ENCODE results near the gene BAHCC1. TPM values are rescaled to one million over a fixed set of nuclear protein-coding genes. Genes with fewer than 3 reads are reported as not detected.

The BAHCC1 gene
- total and polyA plus RNA-seq, 10 of the 15 experiments (the other 5 are each of a cell fraction or from before 2014, with no cell fraction given), result 0.03 to 0.14 (median 0.11) TPM; not detected in 6

DNA sequence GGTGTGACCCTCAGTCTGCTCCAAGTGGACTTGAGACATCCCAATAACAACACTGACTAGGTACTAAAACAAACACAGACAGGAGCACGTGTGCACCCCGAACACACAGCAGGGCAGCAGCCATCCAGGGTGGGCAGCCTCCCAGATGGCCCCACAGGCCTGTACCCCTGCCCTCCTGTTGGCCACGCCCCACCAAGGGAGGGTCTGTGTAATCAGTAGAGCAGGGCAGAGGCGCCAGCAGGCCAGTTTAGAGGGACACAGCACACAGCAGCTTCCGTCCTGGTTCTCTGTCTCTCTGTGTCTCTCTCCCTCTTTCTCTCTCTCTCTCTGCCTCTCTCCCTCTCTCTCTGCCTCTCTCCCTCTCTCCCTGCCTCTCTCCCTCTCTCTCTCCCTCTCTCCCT is 95.9 kb downstream of the BAHCC1 start (continued):
- TF ChIP-seq JUND (IDR thresholded peaks at IDR 0.05; ENCODE audit: low read depth, low read length), result no peak
- TF ChIP-seq TAF1 (IDR thresholded peaks at IDR 0.05; ENCODE audit: borderline replicate concordance, low read depth, low read length), result no peak

DNA sequence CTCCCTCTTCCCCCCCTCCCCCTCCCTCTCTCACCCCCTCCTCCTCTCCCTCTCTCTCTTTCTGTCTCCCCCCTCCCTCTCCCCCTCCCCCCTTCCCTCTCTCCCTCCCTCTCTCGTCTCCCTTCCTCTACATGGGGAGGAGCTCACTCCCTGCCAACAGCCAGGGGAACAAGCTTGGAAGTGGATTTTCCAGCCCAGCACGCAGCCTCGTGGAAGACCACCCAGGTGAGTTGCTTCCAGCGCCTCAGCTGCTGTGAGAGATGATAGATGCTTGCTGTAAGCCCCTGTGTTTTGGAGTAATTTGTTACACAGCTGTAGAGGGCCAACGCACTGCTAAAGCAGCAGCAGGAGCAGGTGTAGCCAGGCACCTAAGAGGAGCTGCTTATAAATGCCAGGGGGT is 96.5 kb downstream of the BAHCC1 start:
- no peak overlapping the region for H2AFZ ChIP-seq (ENCODE audit: control insufficient read depth, low read depth, low read length)
- no peak for ATAC-seq
- no peaks in the 10 kb centered on the region for H4K20me1 ChIP-seq (ENCODE audit: control insufficient read depth, insufficient read depth)
- no TSS peak for BruUV-seq (replicated peaks)
- H3K9ac ChIP-seq (ENCODE audit: control insufficient read depth, insufficient read depth, low read length), result no peak overlapping the region
- no peak for FAIRE-seq
- peaks cover 5 to 7% of the 10 kb centered on the region in 2 experiments for H3K27me3 ChIP-seq (replicated peaks in 1 of 2; ENCODE audit: control insufficient read depth in 2 of 2, insufficient read depth in 2 of 2, low read length in 1 of 2)
- no peak overlapping the region for H3K4me2 ChIP-seq (ENCODE audit: control insufficient read depth, insufficient read depth)
- H3K36me3 ChIP-seq (ENCODE audit: control insufficient read depth in 2 of 2, insufficient read depth in 2 of 2, low read length in 1 of 2), result no peaks in the 10 kb centered on the region
- POLR2A ChIA-PET, result no interaction called here
- RAD21 ChIA-PET (ENCODE audit: unreplicated experiment), result no interaction called here
- no peaks in the 10 kb centered on the region; the same call in 2 of the 3 replicates for H3K9me3 ChIP-seq (replicated peaks; ENCODE audit: control insufficient read depth, insufficient read depth, low read length)
- H3K4me3 ChIP-seq, result no peak overlapping the region
- TF ChIP-seq CBX3 (IDR thresholded peaks at IDR 0.05; ENCODE audit: borderline replicate concordance, low read depth) (no peak), SREBF1 (IDR thresholded peaks at IDR 0.05; ENCODE audit: low read length) (no peak), HDGF (IDR thresholded peaks at IDR 0.05) (no peak), MYB (IDR thresholded peaks at IDR 0.05; ENCODE audit: borderline replicate concordance, low read depth, low read length) (no peak), KAT2A (conservative IDR thresholded peaks at IDR 0.05; ENCODE audit: control insufficient read depth, low read depth, low read length) (no peak), ETV6 (conservative IDR thresholded peaks at IDR 0.05 in 1 of 2, IDR thresholded peaks at IDR 0.05 in 1 of 2; ENCODE audit: borderline replicate concordance in 1 of 2, low read depth in 1 of 2) (no peak), HDAC6 (IDR thresholded peaks at IDR 0.05; ENCODE audit: unreplicated experiment) (no peak)
- TF ChIP-seq, protein P1, sequence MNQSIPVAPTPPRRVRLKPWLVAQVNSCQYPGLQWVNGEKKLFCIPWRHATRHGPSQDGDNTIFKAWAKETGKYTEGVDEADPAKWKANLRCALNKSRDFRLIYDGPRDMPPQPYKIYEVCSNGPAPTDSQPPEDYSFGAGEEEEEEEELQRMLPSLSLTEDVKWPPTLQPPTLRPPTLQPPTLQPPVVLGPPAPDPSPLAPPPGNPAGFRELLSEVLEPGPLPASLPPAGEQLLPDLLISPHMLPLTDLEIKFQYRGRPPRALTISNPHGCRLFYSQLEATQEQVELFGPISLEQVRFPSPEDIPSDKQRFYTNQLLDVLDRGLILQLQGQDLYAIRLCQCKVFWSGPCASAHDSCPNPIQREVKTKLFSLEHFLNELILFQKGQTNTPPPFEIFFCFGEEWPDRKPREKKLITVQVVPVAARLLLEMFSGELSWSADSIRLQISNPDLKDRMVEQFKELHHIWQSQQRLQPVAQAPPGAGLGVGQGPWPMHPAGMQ (IDR thresholded peaks at IDR 0.05; ENCODE audit: borderline replicate concordance), result no peak
- intact Hi-C loops (cut with micrococcal nuclease; ENCODE audit: unreplicated experiment), result no loop called here
- no peaks in the 10 kb centered on the region for H3K79me2 ChIP-seq (ENCODE audit: control insufficient read depth, insufficient read depth, low read length)
- WGBS (ENCODE audit: insufficient coverage, insufficient replicate concordance, low lambda C conversion rate, missing lambda C conversion rate), result 9% methylated on average over 4 of the region's 5 CpGs
- in situ Hi-C loops (cut with MboI), result loop anchor here (25.0 kb wide), 1 partner anchor 354 kb away; no protein-coding TSS in a partner anchor
- DNase-seq (ENCODE audit: low read depth, low spot score), result no peak
- H3K4me1 ChIP-seq (ENCODE audit: control insufficient read depth, insufficient read depth, low read length), result no peaks in the 10 kb centered on the region
- CTCF ChIA-PET, result interaction anchor here (0.5 to 0.9 kb wide), 3 partner anchors 12 to 196 kb away, joined by 3 to 5 read pairs (median 3); no protein-coding TSS in a partner anchor
- SMC1A ChIA-PET (ENCODE audit: uncharacterized antibody, unreplicated experiment), result interaction anchor here (0.6 kb wide), 1 partner anchor 64 kb away, joined by 3 read pairs; no protein-coding TSS in a partner anchor
- no peak overlapping the region for H3K27ac ChIP-seq (ENCODE audit: control insufficient read depth, insufficient read depth)
